B cell (primary cell): ENCODE data around the gene ACACB. TPM values are rescaled to one million over a fixed set of nuclear protein-coding genes. Genes with fewer than 3 reads are reported as not detected.

ENCODE experiments used
- ATAC-seq: fragments of 200-7000 bp; cut with Tn5 transposase; one replicate; pipeline ENCODE4 v1.10.0; 2021; ENCODE audit warnings: low read depth, mild to moderate bottlenecking, moderate number of reproducible peaks, moderate library complexity
- CTCF ChIA-PET: fragments of 350-600 bp; sonication (Branson Sonifier 250); formaldehyde crosslinking; loops from one replicate; lab custom pipeline; 2021; ENCODE audit warnings: antibody characterized with exemption, inconsistent platforms; lab: Charles Lee
- POLR2A ChIA-PET: fragments of 350-600 bp; sonication (Branson Sonifier 250); formaldehyde crosslinking; loops from one replicate; lab custom pipeline; 2021; ENCODE audit warnings: antibody characterized with exemption; lab: Charles Lee
- DNase-seq: peaks from one replicate; pipeline ENCODE4 v3.0.0; 2013
- H2AFZ ChIP-seq: 2 replicates; pipeline ENCODE4 v1.6.1; 2012; ENCODE audit warnings: mild to moderate bottlenecking, low read depth, low read length; ENCODE audit not compliant: insufficient read depth, poor library complexity, severe bottlenecking
- H3K27ac ChIP-seq, 2 donors: 1 replicate in 1 of 2; 2 replicates in 1 of 2; pipeline ENCODE4 v1.5.1; 2012 to 2013; ENCODE audit warnings: low read length in 2 of 2, mild to moderate bottlenecking in 2 of 2, moderate library complexity in 1 of 2
- H3K27me3 ChIP-seq, 4 experiments: fragments of 200-600 bp in 1 of 4; sonication (generic) in 1 of 4; replicated peaks in 1 of 4; 1 replicate in 2 of 4; 2 replicates in 2 of 4; pipeline versions ENCODE4 v1.6.1 to v1.7.0; 2013 to 2016; ENCODE audit warnings: low read length in 3 of 4, mild to moderate bottlenecking in 2 of 4, mixed read lengths in 1 of 4, moderate library complexity in 1 of 4; ENCODE audit not compliant: insufficient read depth in 4 of 4, control insufficient read depth in 3 of 4; ENCODE audit errors: control extremely low read depth in 1 of 4
- H3K36me3 ChIP-seq, 2 experiments: replicated peaks in 1 of 2; 1 replicate in 1 of 2; 2 replicates in 1 of 2; pipeline versions ENCODE4 v1.6.1 to v1.7.1; 2013; ENCODE audit warnings: low read length in 1 of 2; ENCODE audit not compliant: insufficient read depth in 2 of 2, control insufficient read depth in 1 of 2; ENCODE audit errors: control extremely low read depth in 1 of 2, extremely low read depth in 1 of 2
- H3K4me1 ChIP-seq, 2 donors: fragments of 200-600 bp in 1 of 2; sonication (generic) in 1 of 2; 1 replicate in 1 of 2; 2 replicates in 1 of 2; pipeline versions ENCODE4 v1.5.1 to v1.6.1; 2013 to 2017; ENCODE audit warnings: low read length in 2 of 2; ENCODE audit not compliant: control insufficient read depth in 2 of 2, insufficient read depth in 2 of 2
- H3K4me2 ChIP-seq: replicated peaks from 2 replicates; pipeline ENCODE3; 2012; ENCODE audit warnings: mild to moderate bottlenecking, low read depth, low read length; ENCODE audit not compliant: poor library complexity, severe bottlenecking
- H3K4me3 ChIP-seq, 5 experiments: fragments of 200-600 bp in 1 of 5; sonication (generic) in 1 of 5; 1 replicate in 3 of 5; 2 replicates in 2 of 5; pipeline versions ENCODE4 v1.5.1 to v1.7.0; 2011 to 2016; ENCODE audit warnings: low read length in 4 of 5, mild to moderate bottlenecking in 4 of 5, low read depth in 2 of 5, control low read depth in 1 of 5, moderate library complexity in 1 of 5; ENCODE audit not compliant: insufficient read depth in 1 of 5; ENCODE audit errors: control extremely low read depth in 1 of 5, extremely low read depth in 1 of 5
- H3K79me2 ChIP-seq: fragments of 200-600 bp; sonication (generic); one replicate; pipeline ENCODE4 v1.6.0; 2016; ENCODE audit warnings: low read length; ENCODE audit not compliant: control insufficient read depth, insufficient read depth
- H3K9ac ChIP-seq: fragments of 200-600 bp; sonication (generic); 2 replicates; pipeline ENCODE4 v1.6.1; 2017; ENCODE audit warnings: mild to moderate bottlenecking, low read length, moderate library complexity
- H3K9me3 ChIP-seq, 3 donors: one replicate each; pipeline versions ENCODE4 v1.6.1 to v1.7.1; 2013; ENCODE audit warnings: low read length in 2 of 3; ENCODE audit not compliant: control insufficient read depth in 2 of 3, insufficient read depth in 1 of 3; ENCODE audit errors: control extremely low read depth in 1 of 3
- H4K20me1 ChIP-seq: 2 replicates; pipeline ENCODE4 v1.6.0; 2012; ENCODE audit warnings: mild to moderate bottlenecking, low read length; ENCODE audit not compliant: insufficient read depth, control insufficient read depth, poor library complexity, severe bottlenecking
- H3K27ac Mint-ChIP-seq: one replicate; pipeline ENCODE4 v1.8.0; 2021; ENCODE audit warnings: mixed read lengths
- H3K27me3 Mint-ChIP-seq: one replicate; pipeline ENCODE4 v1.8.0; 2021; ENCODE audit warnings: mixed read lengths
- H3K4me1 Mint-ChIP-seq: one replicate; pipeline ENCODE4 v1.8.0; 2021; ENCODE audit warnings: mixed read lengths
- H3K4me3 Mint-ChIP-seq: one replicate; pipeline ENCODE4 v1.8.0; 2021; ENCODE audit warnings: mixed read lengths
- H3K9me3 Mint-ChIP-seq: one replicate; pipeline ENCODE4 v1.8.0; 2022; ENCODE audit warnings: mixed read lengths; ENCODE audit not compliant: insufficient read depth
- EZH2 ChIP-seq: IDR thresholded peaks from 2 replicates; pipeline ENCODE4 v1.6.1; 2012; ENCODE audit warnings: borderline replicate concordance, low read depth, mild to moderate bottlenecking, moderate library complexity, low read length; ENCODE audit not compliant: insufficient read depth, poor library complexity, severe bottlenecking
- WGBS: methylation state at CpG from one replicate; pipeline ENCODE4 v1.1.5; 2013; ENCODE audit warnings: missing lambda C conversion rate; ENCODE audit not compliant: insufficient coverage; 5-methylcytosine and 5-hydroxymethylcytosine counted together
- intact Hi-C: fragments of 100-400 bp; cut with micrococcal nuclease; formaldehyde crosslinking; loops from one replicate; pipeline ENCODE4 v1.10.0; 2022
- polyA plus RNA-seq: library from polyadenylated mRNA; depleted of rRNA; stranded (reverse); fragments of >200 nt; gene quantifications from 2 replicates; pipeline ENCODE4 v1.2.3, GENCODE V29; 2012
- total RNA-seq, 2 donors: library from RNA; stranded (reverse); fragments of 120-200 nt in 1 of 2; gene quantifications; 1 replicate in 1 of 2; 2 replicates in 1 of 2; pipeline versions ENCODE4 v1.2.3 to v1.2.4, GENCODE V29; 2013 to 2022
- TF ChIP-seq, protein P1 (sequence below): fragments of 200-600 bp; IDR thresholded peaks from one replicate; pipeline ENCODE4 v1.8.0; 2022; ENCODE audit warnings: antibody characterized with exemption, mild to moderate bottlenecking

The ACACB gene
- total and polyA plus RNA-seq, 2 donors (not counting 1 experiment from before 2014, with no cell fraction given): 7.4 to 27.5 TPM

DNA sequence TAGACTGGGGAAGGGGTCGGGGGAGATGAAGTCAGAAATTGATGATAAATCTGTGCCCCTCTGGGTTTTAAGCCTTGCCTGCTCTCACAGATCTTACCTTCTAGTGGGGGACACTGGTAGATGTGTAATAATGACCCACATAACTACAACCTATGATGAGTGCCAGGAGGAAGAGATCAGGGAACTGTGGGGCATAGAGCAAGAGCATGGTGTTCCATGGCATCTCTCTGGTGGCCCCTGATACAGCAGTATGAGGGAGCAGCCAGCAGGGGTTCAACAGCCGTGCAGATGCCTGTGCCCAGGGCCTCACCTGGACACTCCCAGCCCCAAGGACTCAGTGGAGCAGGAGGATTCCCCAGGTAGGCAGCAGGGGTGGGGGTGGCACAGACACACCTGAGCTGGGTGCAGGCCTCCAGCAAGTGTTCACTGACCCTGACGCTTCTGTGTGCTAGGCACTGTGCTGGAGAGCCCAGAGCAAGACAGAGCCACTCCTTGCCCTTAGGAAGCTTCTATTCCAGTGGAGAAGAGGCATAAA is 5.0 kb downstream of the ACACB start:
- Histone ChIP-seq H2AFZ (no peak overlapping the region), H3K36me3 (no peaks in the 10 kb centered on the region), H3K79me2 (no peaks in the 10 kb centered on the region), H3K27ac (no peak overlapping the region), H4K20me1 (no peaks in the 10 kb centered on the region), H3K9ac (no peak overlapping the region), H3K4me2 (no peak overlapping the region), H3K27me3 (no peaks in the 10 kb centered on the region), H3K9me3 (no peaks in the 10 kb centered on the region), H3K4me1 (no peaks in the 10 kb centered on the region), H3K4me3 (no peak overlapping the region)
- ChIA-PET CTCF (interaction anchor here (2.6 kb wide), 1 partner anchor 9 kb away, joined by 8 read pairs; no protein-coding TSS in a partner anchor), POLR2A (no interaction called here)
- TF ChIP-seq EZH2: no peak
- TF ChIP-seq, protein P1, sequence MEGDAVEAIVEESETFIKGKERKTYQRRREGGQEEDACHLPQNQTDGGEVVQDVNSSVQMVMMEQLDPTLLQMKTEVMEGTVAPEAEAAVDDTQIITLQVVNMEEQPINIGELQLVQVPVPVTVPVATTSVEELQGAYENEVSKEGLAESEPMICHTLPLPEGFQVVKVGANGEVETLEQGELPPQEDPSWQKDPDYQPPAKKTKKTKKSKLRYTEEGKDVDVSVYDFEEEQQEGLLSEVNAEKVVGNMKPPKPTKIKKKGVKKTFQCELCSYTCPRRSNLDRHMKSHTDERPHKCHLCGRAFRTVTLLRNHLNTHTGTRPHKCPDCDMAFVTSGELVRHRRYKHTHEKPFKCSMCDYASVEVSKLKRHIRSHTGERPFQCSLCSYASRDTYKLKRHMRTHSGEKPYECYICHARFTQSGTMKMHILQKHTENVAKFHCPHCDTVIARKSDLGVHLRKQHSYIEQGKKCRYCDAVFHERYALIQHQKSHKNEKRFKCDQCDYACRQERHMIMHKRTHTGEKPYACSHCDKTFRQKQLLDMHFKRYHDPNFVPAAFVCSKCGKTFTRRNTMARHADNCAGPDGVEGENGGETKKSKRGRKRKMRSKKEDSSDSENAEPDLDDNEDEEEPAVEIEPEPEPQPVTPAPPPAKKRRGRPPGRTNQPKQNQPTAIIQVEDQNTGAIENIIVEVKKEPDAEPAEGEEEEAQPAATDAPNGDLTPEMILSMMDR: no peak
- Mint-ChIP-seq H3K9me3 (no peaks in the 10 kb centered on the region), H3K27me3 (no peaks in the 10 kb centered on the region), H3K4me1 (no peaks in the 10 kb centered on the region), H3K4me3 (no peak overlapping the region), H3K27ac (no peak overlapping the region)
- ATAC-seq (no peak), DNase-seq (no peak)
- WGBS: 90% methylated on average over 2 of the region's 3 CpGs
- intact Hi-C loops: no loop called here

DNA sequence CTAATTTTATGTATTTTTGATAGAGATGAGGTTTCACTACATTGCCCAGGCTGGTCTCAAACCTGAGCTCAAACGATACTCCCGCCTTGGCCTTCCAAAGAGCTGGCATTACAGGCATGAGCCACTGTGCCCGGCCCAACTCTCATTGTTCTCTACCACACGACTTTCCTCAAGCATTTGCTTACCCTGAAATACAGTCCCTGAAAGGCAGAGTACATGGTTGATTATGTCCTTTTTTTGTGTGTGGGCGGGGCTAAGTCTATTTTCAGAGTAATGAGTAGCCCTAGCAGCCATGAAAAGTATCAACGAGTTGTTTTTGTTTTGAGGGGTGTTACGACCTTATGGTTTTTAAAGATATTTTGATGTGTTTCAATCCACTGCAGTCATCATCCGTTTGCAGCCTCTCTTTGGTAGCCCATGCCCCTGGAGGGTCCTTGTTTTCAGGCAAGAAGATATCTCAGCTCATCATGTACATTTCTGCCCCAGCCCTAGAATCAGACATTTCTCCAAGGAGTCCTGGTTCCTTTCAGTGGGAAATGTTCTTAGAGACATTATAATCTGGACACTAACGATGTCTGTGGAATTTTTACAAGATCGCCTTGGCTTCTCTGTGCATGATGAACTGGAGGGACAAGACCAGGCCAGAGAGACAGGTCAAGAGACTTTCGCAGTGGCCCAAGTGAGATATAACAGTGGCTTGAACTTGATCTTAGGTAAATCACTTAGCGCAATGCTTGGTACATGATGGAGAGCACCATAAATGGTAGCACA is 8.7 kb downstream of the ACACB start:
- ATAC-seq (no peak), DNase-seq (no peak)
- no peaks in the 10 kb centered on the region for H3K79me2 ChIP-seq
- no peaks in the 10 kb centered on the region for H3K36me3 ChIP-seq
- Mint-ChIP-seq H3K4me3 (no peak overlapping the region), H3K27me3 (no peaks in the 10 kb centered on the region), H3K27ac (no peak overlapping the region), H3K4me1 (no peaks in the 10 kb centered on the region), H3K9me3 (no peaks in the 10 kb centered on the region)
- no peak overlapping the region for H3K4me3 ChIP-seq
- H3K27me3 ChIP-seq: no peaks in the 10 kb centered on the region
- no peak overlapping the region for H2AFZ ChIP-seq
- no peak overlapping the region for H3K4me2 ChIP-seq
- no peaks in the 10 kb centered on the region for H3K9me3 ChIP-seq
- WGBS: 93% methylated on average over 10 of the region's 12 CpGs
- no peaks in the 10 kb centered on the region for H4K20me1 ChIP-seq
- ChIA-PET POLR2A (no interaction called here), CTCF (interaction anchor here (1.3 kb wide), 1 partner anchor 13 kb away, joined by 4 read pairs; no protein-coding TSS in a partner anchor)
- H3K9ac ChIP-seq: no peak overlapping the region
- H3K4me1 ChIP-seq: no peaks in the 10 kb centered on the region
- intact Hi-C loops: no loop called here
- H3K27ac ChIP-seq: no peak overlapping the region
- no peak for TF ChIP-seq EZH2
- TF ChIP-seq, protein P1: no peak
